ENCODE results near the gene LMAN1L.

Gene LMAN1L

GRCh38 chr15:74791007-74791406 is 21.6 kb upstream of the LMAN1L start:
- Histone ChIP-seq H3K9ac (ENCODE audit: low read length) (peak overlapping the region; percentile 77), H3K9me3 (ENCODE audit: insufficient read depth, low read length) (no peaks in the 10 kb centered on the region), H3F3A (ENCODE audit: insufficient read depth) (peaks cover 55% of the 10 kb centered on the region), H3K79me2 (ENCODE audit: insufficient read depth, low read length) (peaks cover 85% of the 10 kb centered on the region), H3K9me2 (replicated peaks; ENCODE audit: insufficient read depth, low read length) (no peaks in the 10 kb centered on the region), H3K27me3 (ENCODE audit: low read length) (no peaks in the 10 kb centered on the region), H3K4me3 (ENCODE audit: insufficient read depth, low read length, poor library complexity, severe bottlenecking) (peak overlapping the region; percentile 51), H3K27ac (ENCODE audit: low read depth, low read length) (peak overlapping the region; percentile 96), H4K20me1 (ENCODE audit: low read depth, low read length) (no peaks in the 10 kb centered on the region), H2AFZ (ENCODE audit: low read depth, low read length, severe bottlenecking) (no peak overlapping the region), H3K4me2 (ENCODE audit: low read depth, low read length, poor library complexity, severe bottlenecking) (peak overlapping the region; percentile 73), H3K36me3 (ENCODE audit: low read length) (no peaks in the 10 kb centered on the region)
- TF ChIP-seq CTCF (IDR thresholded peaks at IDR 0.05; ENCODE audit: insufficient read depth, low read length, poor library complexity, severe bottlenecking): no peak
- no peak for TF ChIP-seq EZH2phosphoT487 (conservative IDR thresholded peaks at IDR 0.05; ENCODE audit: low read length)

GRCh38 chr15:74791667-74792066 is 21.0 kb upstream of the LMAN1L start:
- peak overlapping the region; percentile 96 for H3K27ac ChIP-seq (ENCODE audit: low read depth, low read length)
- H3K4me3 ChIP-seq (ENCODE audit: insufficient read depth, low read length, poor library complexity, severe bottlenecking): no peak overlapping the region
- no peaks in the 10 kb centered on the region for H3K27me3 ChIP-seq (ENCODE audit: low read length)
- H2AFZ ChIP-seq (ENCODE audit: low read depth, low read length, severe bottlenecking): no peak overlapping the region
- H3F3A ChIP-seq (ENCODE audit: insufficient read depth): peaks cover 48% of the 10 kb centered on the region
- peak overlapping the region; percentile 73 for H3K4me2 ChIP-seq (ENCODE audit: low read depth, low read length, poor library complexity, severe bottlenecking)
- H3K9ac ChIP-seq (ENCODE audit: low read length): peak overlapping the region; percentile 77
- H3K36me3 ChIP-seq (ENCODE audit: low read length): no peaks in the 10 kb centered on the region
- no peaks in the 10 kb centered on the region for H3K9me3 ChIP-seq (ENCODE audit: insufficient read depth, low read length)
- TF ChIP-seq CTCF (IDR thresholded peaks at IDR 0.05; ENCODE audit: insufficient read depth, low read length, poor library complexity, severe bottlenecking) (no peak), EZH2phosphoT487 (conservative IDR thresholded peaks at IDR 0.05; ENCODE audit: low read length) (no peak)
- H3K79me2 ChIP-seq (ENCODE audit: insufficient read depth, low read length): peaks cover 85% of the 10 kb centered on the region
- no peaks in the 10 kb centered on the region for H3K9me2 ChIP-seq (replicated peaks; ENCODE audit: insufficient read depth, low read length)
- no peaks in the 10 kb centered on the region for H4K20me1 ChIP-seq (ENCODE audit: low read depth, low read length)

- Histone ChIP-seq H3F3A (ENCODE audit: insufficient read depth) (peaks cover 42% of the 10 kb centered on the region), H3K4me2 (ENCODE audit: low read depth, low read length, poor library complexity, severe bottlenecking) (peak overlapping the region; percentile 73), H3K79me2 (ENCODE audit: insufficient read depth, low read length) (peaks cover 87% of the 10 kb centered on the region), H3K9me2 (replicated peaks; ENCODE audit: insufficient read depth, low read length) (no peaks in the 10 kb centered on the region), H4K20me1 (ENCODE audit: low read depth, low read length) (no peaks in the 10 kb centered on the region), H3K9ac (ENCODE audit: low read length) (peak overlapping the region; percentile 77), H3K9me3 (ENCODE audit: insufficient read depth, low read length) (no peaks in the 10 kb centered on the region), H3K27me3 (ENCODE audit: low read length) (no peaks in the 10 kb centered on the region), H3K27ac (ENCODE audit: low read depth, low read length) (peak overlapping the region; percentile 96), H3K36me3 (ENCODE audit: low read length) (no peaks in the 10 kb centered on the region), H3K4me3 (ENCODE audit: insufficient read depth, low read length, poor library complexity, severe bottlenecking) (no peak overlapping the region), H2AFZ (ENCODE audit: low read depth, low read length, severe bottlenecking) (no peak overlapping the region)
- TF ChIP-seq CTCF (IDR thresholded peaks at IDR 0.05; ENCODE audit: insufficient read depth, low read length, poor library complexity, severe bottlenecking) (no peak), EZH2phosphoT487 (conservative IDR thresholded peaks at IDR 0.05; ENCODE audit: low read length) (no peak)
These were observed 20.2 kb upstream of the LMAN1L start for GRCh38 chr15:74792227-74793016.

All from SU-DHL-6 (cell line).